Activated CD4-positive, alpha-beta T cell treated with anti-CD3 and anti-CD28 coated beads, Interleukin-2, amount 10 ng/mL, durations not matched to agents 7 days and 5 days (primary cell): ENCODE results near the gene RAB3C. TPM values are rescaled to one million over a fixed set of nuclear protein-coding genes. Genes with fewer than 3 reads are reported as not detected.
"Not testable (repeated sequence)": the region's sequence is repeated elsewhere in the genome, so short reads cannot be mapped to it uniquely, and the experiment has no call there.

ENCODE experiments used
- CTCF ChIA-PET: fragments of 350-600 bp; sonication (Branson Sonifier 250); formaldehyde crosslinking; loops from one replicate; lab custom pipeline; 2021; ENCODE audit warnings: antibody characterized with exemption; lab: Charles Lee
- POLR2A ChIA-PET: fragments of 350-600 bp; sonication (Branson Sonifier 250); formaldehyde crosslinking; loops from one replicate; lab custom pipeline; 2021; ENCODE audit warnings: antibody characterized with exemption; lab: Charles Lee
- DNase-seq: peaks from one replicate; pipeline ENCODE4 v3.0.0-alpha.2; 2020
- H3K27ac Mint-ChIP-seq: one replicate; pipeline ENCODE4 v1.8.0; 2021; ENCODE audit warnings: mild to moderate bottlenecking, moderate library complexity, mixed read lengths
- H3K27me3 Mint-ChIP-seq: one replicate; pipeline ENCODE4 v1.8.0; 2021; ENCODE audit warnings: mixed read lengths
- H3K36me3 Mint-ChIP-seq: one replicate; pipeline ENCODE4 v1.8.0; 2021; ENCODE audit warnings: low read depth, mixed read lengths
- H3K4me1 Mint-ChIP-seq: one replicate; pipeline ENCODE4 v1.8.0; 2021; ENCODE audit warnings: mixed read lengths
- H3K4me3 Mint-ChIP-seq: one replicate; pipeline ENCODE4 v1.8.0; 2021; ENCODE audit warnings: mild to moderate bottlenecking, moderate library complexity, mixed read lengths
- H3K9me3 Mint-ChIP-seq: one replicate; pipeline ENCODE4 v1.8.0; 2021; ENCODE audit warnings: mixed read lengths
- total RNA-seq, 2 experiments: library from RNA; stranded (reverse); gene quantifications; one replicate each; pipeline ENCODE4 v1.2.3, GENCODE V29; 2021

Gene RAB3C
- total RNA-seq, 2 experiments from 2014 or later = not detected

- CTCF ChIA-PET = no interaction called here
- H3K27me3 Mint-ChIP-seq = no peaks in the 10 kb centered on the region
- H3K4me3 Mint-ChIP-seq = no peak overlapping the region
- no peaks in the 10 kb centered on the region for H3K4me1 Mint-ChIP-seq
- POLR2A ChIA-PET = no interaction called here
- no peak overlapping the region for H3K27ac Mint-ChIP-seq
- DNase-seq = no peak
- H3K36me3 Mint-ChIP-seq = no peaks in the 10 kb centered on the region
- no peaks in the 10 kb centered on the region for H3K9me3 Mint-ChIP-seq
Observed at GRCh38 chr5:58703925-58704555, 121.2 kb downstream of the RAB3C start.

GRCh38 chr5:58706736-58707135 lies 123.9 kb downstream of the RAB3C start:
- CTCF ChIA-PET = no interaction called here
- H3K27ac Mint-ChIP-seq = no peak overlapping the region
- H3K4me1 Mint-ChIP-seq = no peaks in the 10 kb centered on the region
- no peaks in the 10 kb centered on the region for H3K9me3 Mint-ChIP-seq
- H3K36me3 Mint-ChIP-seq = no peaks in the 10 kb centered on the region
- H3K27me3 Mint-ChIP-seq = no peaks in the 10 kb centered on the region
- no peak overlapping the region for H3K4me3 Mint-ChIP-seq
- DNase-seq = no peak
- POLR2A ChIA-PET = no interaction called here

- H3K27ac Mint-ChIP-seq = no peak overlapping the region
- H3K4me3 Mint-ChIP-seq = no peak overlapping the region
- no peaks in the 10 kb centered on the region for H3K27me3 Mint-ChIP-seq
- no peaks in the 10 kb centered on the region for H3K36me3 Mint-ChIP-seq
- POLR2A ChIA-PET = no interaction called here
- H3K4me1 Mint-ChIP-seq = no peaks in the 10 kb centered on the region
- no peaks in the 10 kb centered on the region for H3K9me3 Mint-ChIP-seq
- DNase-seq = no peak
- CTCF ChIA-PET = no interaction called here
Observed at GRCh38 chr5:58708456-58708855, 125.6 kb downstream of the RAB3C start.

- H3K27me3 Mint-ChIP-seq, H3K36me3 Mint-ChIP-seq, CTCF ChIA-PET, DNase-seq, H3K4me1 Mint-ChIP-seq, H3K4me3 Mint-ChIP-seq, H3K9me3 Mint-ChIP-seq, POLR2A ChIA-PET, H3K27ac Mint-ChIP-seq: not testable (repeated sequence)
Observed at GRCh38 chr5:58710425-58710824, 127.5 kb downstream of the RAB3C start.

- CTCF ChIA-PET = interaction anchor here (0.5 kb wide), 1 partner anchor 667 kb away, joined by 3 read pairs; no protein-coding TSS in a partner anchor
- POLR2A ChIA-PET = no interaction called here
Observed at GRCh38 chr5:58710871-58711270, 128.0 kb downstream of the RAB3C start.

GRCh38 chr5:58711965-58712364 lies 129.1 kb downstream of the RAB3C start:
- no peak for DNase-seq
- no peak overlapping the region for H3K27ac Mint-ChIP-seq
- CTCF ChIA-PET = no interaction called here
- H3K4me1 Mint-ChIP-seq = no peaks in the 10 kb centered on the region
- H3K27me3 Mint-ChIP-seq = peaks cover 4% of the 10 kb centered on the region
- no peaks in the 10 kb centered on the region for H3K9me3 Mint-ChIP-seq
- no peaks in the 10 kb centered on the region for H3K36me3 Mint-ChIP-seq
- POLR2A ChIA-PET = no interaction called here
- H3K4me3 Mint-ChIP-seq = no peak overlapping the region

More at GRCh38 chr5:58710871-58711270, 128.0 kb downstream of the RAB3C start:
- H3K4me1 Mint-ChIP-seq = no peaks in the 10 kb centered on the region
- no peak for DNase-seq
- no peaks in the 10 kb centered on the region for H3K36me3 Mint-ChIP-seq
- no peak overlapping the region for H3K4me3 Mint-ChIP-seq
- H3K27ac Mint-ChIP-seq = no peak overlapping the region
- peaks cover 1% of the 10 kb centered on the region for H3K27me3 Mint-ChIP-seq
- H3K9me3 Mint-ChIP-seq = no peaks in the 10 kb centered on the region

GRCh38 chr5:58714046-58714445 lies 131.2 kb downstream of the RAB3C start:
- no peak overlapping the region for H3K4me3 Mint-ChIP-seq
- no peaks in the 10 kb centered on the region for H3K9me3 Mint-ChIP-seq
- H3K27me3 Mint-ChIP-seq = peaks cover 7% of the 10 kb centered on the region
- ChIA-PET POLR2A (no interaction called here), CTCF (no interaction called here)
- DNase-seq = no peak
- no peaks in the 10 kb centered on the region for H3K36me3 Mint-ChIP-seq
- no peak overlapping the region for H3K27ac Mint-ChIP-seq
- H3K4me1 Mint-ChIP-seq = no peaks in the 10 kb centered on the region

- Mint-ChIP-seq H3K27ac (no peak overlapping the region), H3K9me3 (no peaks in the 10 kb centered on the region), H3K27me3 (peaks cover 13% of the 10 kb centered on the region), H3K4me3 (no peak overlapping the region), H3K36me3 (no peaks in the 10 kb centered on the region), H3K4me1 (no peaks in the 10 kb centered on the region)
- CTCF ChIA-PET = interaction anchor here (0.9 kb wide), 1 partner anchor 9 kb away, joined by 3 read pairs; no protein-coding TSS in a partner anchor
- no peak for DNase-seq
- POLR2A ChIA-PET = no interaction called here
Observed at GRCh38 chr5:58715997-58716656, 133.3 kb downstream of the RAB3C start.

GRCh38 chr5:58716713-58717112 lies 133.8 kb downstream of the RAB3C start:
- no peak for DNase-seq
- Mint-ChIP-seq H3K4me3 (no peak overlapping the region), H3K36me3 (no peaks in the 10 kb centered on the region), H3K9me3 (no peaks in the 10 kb centered on the region), H3K27ac (no peak overlapping the region), H3K27me3 (peaks cover 13% of the 10 kb centered on the region), H3K4me1 (no peaks in the 10 kb centered on the region)
- POLR2A ChIA-PET = no interaction called here
- CTCF ChIA-PET = no interaction called here

- H3K4me3 Mint-ChIP-seq = no peak overlapping the region
- CTCF ChIA-PET = no interaction called here
- DNase-seq = no peak
- no peaks in the 10 kb centered on the region for H3K4me1 Mint-ChIP-seq
- no peaks in the 10 kb centered on the region for H3K9me3 Mint-ChIP-seq
- H3K27ac Mint-ChIP-seq = no peak overlapping the region
- peaks cover 13% of the 10 kb centered on the region for H3K27me3 Mint-ChIP-seq
- POLR2A ChIA-PET = no interaction called here
- H3K36me3 Mint-ChIP-seq = no peaks in the 10 kb centered on the region
Observed at GRCh38 chr5:58717303-58718007, 134.6 kb downstream of the RAB3C start.

- H3K27me3 Mint-ChIP-seq = peaks cover 14% of the 10 kb centered on the region
- no peaks in the 10 kb centered on the region for H3K4me1 Mint-ChIP-seq
Observed at GRCh38 chr5:58718269-58718978, 135.5 kb downstream of the RAB3C start.

GRCh38 chr5:58722160-58722559 lies 139.3 kb downstream of the RAB3C start:
- no peak for DNase-seq
- H3K36me3 Mint-ChIP-seq = no peaks in the 10 kb centered on the region
- CTCF ChIA-PET = no interaction called here
- no peaks in the 10 kb centered on the region for H3K9me3 Mint-ChIP-seq
- POLR2A ChIA-PET = no interaction called here
- peaks cover 13% of the 10 kb centered on the region for H3K27me3 Mint-ChIP-seq
- no peaks in the 10 kb centered on the region for H3K4me1 Mint-ChIP-seq
- H3K27ac Mint-ChIP-seq = no peak overlapping the region
- H3K4me3 Mint-ChIP-seq = no peak overlapping the region

More at GRCh38 chr5:58718269-58718978, 135.5 kb downstream of the RAB3C start:
- H3K4me3 Mint-ChIP-seq = no peak overlapping the region
- POLR2A ChIA-PET = no interaction called here
- H3K27ac Mint-ChIP-seq = no peak overlapping the region
- no peaks in the 10 kb centered on the region for H3K36me3 Mint-ChIP-seq
- no peaks in the 10 kb centered on the region for H3K9me3 Mint-ChIP-seq
- no peak for DNase-seq
- CTCF ChIA-PET = no interaction called here

- H3K36me3 Mint-ChIP-seq = no peaks in the 10 kb centered on the region
- H3K4me1 Mint-ChIP-seq = no peaks in the 10 kb centered on the region
- no peak overlapping the region for H3K27ac Mint-ChIP-seq
- no peaks in the 10 kb centered on the region for H3K9me3 Mint-ChIP-seq
- ChIA-PET CTCF (interaction anchor here (1.0 kb wide), 1 partner anchor 9 kb away, joined by 3 read pairs; no protein-coding TSS in a partner anchor), POLR2A (no interaction called here)
- no peak for DNase-seq
- peaks cover 8% of the 10 kb centered on the region for H3K27me3 Mint-ChIP-seq
- no peak overlapping the region for H3K4me3 Mint-ChIP-seq
Observed at GRCh38 chr5:58724992-58725391, 142.1 kb downstream of the RAB3C start.
